ENCODE data around the gene UBIAD1. TPM values are rescaled to one million over a fixed set of nuclear protein-coding genes. Genes with fewer than 3 reads are reported as not detected.

The UBIAD1 gene
- total and polyA plus RNA-seq, 10 of the 15 experiments (the other 5 are each of a cell fraction or from before 2014, with no cell fraction given): 4.5 to 23.8 (median 16.0) TPM

DNA sequence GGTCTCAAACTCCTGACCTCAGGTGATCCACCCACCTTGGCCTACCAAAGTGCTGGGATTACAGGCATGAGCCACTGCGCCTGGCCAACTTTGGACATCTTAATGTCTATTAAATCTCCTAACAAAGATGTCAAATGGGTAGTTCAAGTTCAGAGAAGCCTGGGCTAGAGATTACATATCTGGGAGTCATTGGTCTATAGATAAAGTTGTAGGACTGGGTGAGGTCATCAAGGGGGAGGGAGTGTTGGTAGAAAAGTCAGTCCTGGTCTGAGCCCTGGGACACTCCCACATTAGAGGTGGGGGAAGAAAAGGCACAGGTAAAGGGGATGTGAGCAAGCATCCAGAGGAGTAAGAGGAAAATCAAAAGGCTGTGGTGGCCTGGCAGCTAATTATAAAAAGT is 6.6 kb downstream of the UBIAD1 start:
- ATAC-seq (no peak), FAIRE-seq (no peak), DNase-seq (ENCODE audit: low read depth, low spot score) (no peak)
- H3K4me1 ChIP-seq (ENCODE audit: control insufficient read depth, insufficient read depth, low read length): peaks cover 17% of the 10 kb centered on the region
- no peak overlapping the region for H3K4me2 ChIP-seq (ENCODE audit: control insufficient read depth, insufficient read depth)
- intact Hi-C loops (cut with micrococcal nuclease; ENCODE audit: unreplicated experiment): no loop called here
- H3K36me3 ChIP-seq (ENCODE audit: control insufficient read depth in 2 of 2, insufficient read depth in 2 of 2, low read length in 1 of 2): peaks cover 0 to 6% of the 10 kb centered on the region in 2 experiments; a peak in 2 of 4 replicates
- H3K27ac ChIP-seq (ENCODE audit: control insufficient read depth, insufficient read depth): no peak overlapping the region
- in situ Hi-C loops (cut with MboI): no loop called here
- H4K20me1 ChIP-seq (ENCODE audit: control insufficient read depth, insufficient read depth): no peaks in the 10 kb centered on the region
- POLR2A ChIA-PET: interaction anchor here (0.6 kb wide), 1 partner anchor 390 kb away, joined by 3 read pairs; no protein-coding TSS in a partner anchor
- no TSS peak for BruUV-seq (replicated peaks)
- no peaks in the 10 kb centered on the region for H3K9me3 ChIP-seq (replicated peaks; ENCODE audit: control insufficient read depth, insufficient read depth, low read length)
- H3K27me3 ChIP-seq (replicated peaks in 1 of 2; ENCODE audit: control insufficient read depth in 2 of 2, insufficient read depth in 2 of 2, low read length in 1 of 2): no peaks in the 10 kb centered on the region
- RAD21 ChIA-PET (ENCODE audit: unreplicated experiment): no interaction called here
- 94% methylated on average over 1 of the region's 1 CpG for WGBS (ENCODE audit: insufficient coverage, insufficient replicate concordance, low lambda C conversion rate, missing lambda C conversion rate)
- H2AFZ ChIP-seq (ENCODE audit: control insufficient read depth, low read depth, low read length): no peak overlapping the region
- H3K4me3 ChIP-seq: no peak overlapping the region
- TF ChIP-seq MYB (IDR thresholded peaks at IDR 0.05; ENCODE audit: borderline replicate concordance, low read depth, low read length) (no peak), NFYA (IDR thresholded peaks at IDR 0.05; ENCODE audit: borderline replicate concordance, low read depth, low read length) (no peak), MEF2B (IDR thresholded peaks at IDR 0.05; ENCODE audit: partially characterized antibody, poor library complexity, severe bottlenecking) (no peak), ASH2L (IDR thresholded peaks at IDR 0.05; ENCODE audit: borderline replicate concordance, low read depth) (no peak)
- TF ChIP-seq, protein P1, sequence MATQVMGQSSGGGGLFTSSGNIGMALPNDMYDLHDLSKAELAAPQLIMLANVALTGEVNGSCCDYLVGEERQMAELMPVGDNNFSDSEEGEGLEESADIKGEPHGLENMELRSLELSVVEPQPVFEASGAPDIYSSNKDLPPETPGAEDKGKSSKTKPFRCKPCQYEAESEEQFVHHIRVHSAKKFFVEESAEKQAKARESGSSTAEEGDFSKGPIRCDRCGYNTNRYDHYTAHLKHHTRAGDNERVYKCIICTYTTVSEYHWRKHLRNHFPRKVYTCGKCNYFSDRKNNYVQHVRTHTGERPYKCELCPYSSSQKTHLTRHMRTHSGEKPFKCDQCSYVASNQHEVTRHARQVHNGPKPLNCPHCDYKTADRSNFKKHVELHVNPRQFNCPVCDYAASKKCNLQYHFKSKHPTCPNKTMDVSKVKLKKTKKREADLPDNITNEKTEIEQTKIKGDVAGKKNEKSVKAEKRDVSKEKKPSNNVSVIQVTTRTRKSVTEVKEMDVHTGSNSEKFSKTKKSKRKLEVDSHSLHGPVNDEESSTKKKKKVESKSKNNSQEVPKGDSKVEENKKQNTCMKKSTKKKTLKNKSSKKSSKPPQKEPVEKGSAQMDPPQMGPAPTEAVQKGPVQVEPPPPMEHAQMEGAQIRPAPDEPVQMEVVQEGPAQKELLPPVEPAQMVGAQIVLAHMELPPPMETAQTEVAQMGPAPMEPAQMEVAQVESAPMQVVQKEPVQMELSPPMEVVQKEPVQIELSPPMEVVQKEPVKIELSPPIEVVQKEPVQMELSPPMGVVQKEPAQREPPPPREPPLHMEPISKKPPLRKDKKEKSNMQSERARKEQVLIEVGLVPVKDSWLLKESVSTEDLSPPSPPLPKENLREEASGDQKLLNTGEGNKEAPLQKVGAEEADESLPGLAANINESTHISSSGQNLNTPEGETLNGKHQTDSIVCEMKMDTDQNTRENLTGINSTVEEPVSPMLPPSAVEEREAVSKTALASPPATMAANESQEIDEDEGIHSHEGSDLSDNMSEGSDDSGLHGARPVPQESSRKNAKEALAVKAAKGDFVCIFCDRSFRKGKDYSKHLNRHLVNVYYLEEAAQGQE (IDR thresholded peaks at IDR 0.05; ENCODE audit: low read depth, low read length): no peak
- TF ChIP-seq, protein P2, sequence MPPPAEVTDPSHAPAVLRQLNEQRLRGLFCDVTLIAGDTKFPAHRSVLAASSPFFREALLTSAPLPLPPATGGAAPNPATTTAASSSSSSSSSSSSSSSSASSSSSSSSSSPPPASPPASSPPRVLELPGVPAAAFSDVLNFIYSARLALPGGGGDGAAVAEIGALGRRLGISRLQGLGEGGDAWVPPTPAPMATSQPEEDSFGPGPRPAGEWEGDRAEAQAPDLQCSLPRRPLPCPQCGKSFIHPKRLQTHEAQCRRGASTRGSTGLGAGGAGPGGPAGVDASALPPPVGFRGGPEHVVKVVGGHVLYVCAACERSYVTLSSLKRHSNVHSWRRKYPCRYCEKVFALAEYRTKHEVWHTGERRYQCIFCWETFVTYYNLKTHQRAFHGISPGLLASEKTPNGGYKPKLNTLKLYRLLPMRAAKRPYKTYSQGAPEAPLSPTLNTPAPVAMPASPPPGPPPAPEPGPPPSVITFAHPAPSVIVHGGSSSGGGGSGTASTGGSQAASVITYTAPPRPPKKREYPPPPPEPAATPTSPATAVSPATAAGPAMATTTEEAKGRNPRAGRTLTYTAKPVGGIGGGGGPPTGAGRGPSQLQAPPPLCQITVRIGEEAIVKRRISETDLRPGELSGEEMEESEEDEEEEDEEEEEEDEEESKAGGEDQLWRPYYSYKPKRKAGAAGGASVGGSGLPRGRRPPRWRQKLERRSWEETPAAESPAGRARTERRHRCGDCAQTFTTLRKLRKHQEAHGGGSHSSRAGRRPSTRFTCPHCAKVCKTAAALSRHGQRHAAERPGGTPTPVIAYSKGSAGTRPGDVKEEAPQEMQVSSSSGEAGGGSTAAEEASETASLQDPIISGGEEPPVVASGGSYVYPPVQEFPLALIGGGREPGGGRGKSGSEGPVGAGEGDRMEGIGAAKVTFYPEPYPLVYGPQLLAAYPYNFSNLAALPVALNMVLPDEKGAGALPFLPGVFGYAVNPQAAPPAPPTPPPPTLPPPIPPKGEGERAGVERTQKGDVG (CRISPR knock-in tag; IDR thresholded peaks at IDR 0.05): no peak
- peaks cover 45% of the 10 kb centered on the region for H3K79me2 ChIP-seq (ENCODE audit: control insufficient read depth, insufficient read depth, low read length)
- H3K9ac ChIP-seq (ENCODE audit: control insufficient read depth, insufficient read depth, low read length): no peak overlapping the region
- CTCF ChIA-PET: interaction anchor here (1.0 kb wide), 1 partner anchor 9 kb away, joined by 5 read pairs; no protein-coding TSS in a partner anchor
- SMC1A ChIA-PET (ENCODE audit: uncharacterized antibody, unreplicated experiment): interaction anchor here (0.9 to 1.2 kb wide), 2 partner anchors 14 to 16 kb away, joined by 3 read pairs; no protein-coding TSS in a partner anchor

Measured in GM12878 (cell line).